Stimulated activated CD4-positive, alpha-beta T cell treated with anti-CD3 and anti-CD28 coated beads, Interleukin-12 subunit alpha, Interleukin-12 subunit beta, amount 100 ng/mL, for 4 hours (primary cell): ENCODE measurements around the gene ALDH1L1.
"Not testable (repeated sequence)": the region's sequence is repeated elsewhere in the genome, so short reads cannot be mapped to it uniquely, and the experiment has no call there.

Experiments
- DNase-seq: peaks from one replicate; pipeline ENCODE4 v3.0.0-alpha.2; 2020

The ALDH1L1 gene

GRCh38 chr3:126104028-126104635 is 76.3 kb downstream of the ALDH1L1 start:
- DNase-seq: no peak

- no peak for DNase-seq
Measured at GRCh38 chr3:126103121-126104027, 77.0 kb downstream of the ALDH1L1 start.

- DNase-seq: no peak
Measured at GRCh38 chr3:126102530-126102951, 77.8 kb downstream of the ALDH1L1 start.

GRCh38 chr3:126102011-126102410 is 78.4 kb downstream of the ALDH1L1 start:
- DNase-seq: no peak

- DNase-seq: no peak
Measured at GRCh38 chr3:126101521-126101982, 78.8 kb downstream of the ALDH1L1 start.

- no peak for DNase-seq
Measured at GRCh38 chr3:126100634-126101301, 79.6 kb downstream of the ALDH1L1 start.

- no peak for DNase-seq
Measured at GRCh38 chr3:126100269-126100633, 80.1 kb downstream of the ALDH1L1 start.

- DNase-seq: no peak
Measured at GRCh38 chr3:126098391-126098858, 82.0 kb downstream of the ALDH1L1 start.

- DNase-seq: no peak
Measured at GRCh38 chr3:126097801-126098200, 82.6 kb downstream of the ALDH1L1 start.

- DNase-seq: not testable (repeated sequence)
Measured at GRCh38 chr3:126096274-126096673, 84.1 kb downstream of the ALDH1L1 start.

- DNase-seq: not testable (repeated sequence)
Measured at GRCh38 chr3:126092128-126092527, 88.3 kb downstream of the ALDH1L1 start.

- no peak for DNase-seq
Measured at GRCh38 chr3:126087552-126088175, 92.7 kb downstream of the ALDH1L1 start.

- no peak for DNase-seq
Measured at GRCh38 chr3:126085841-126086240, 94.5 kb downstream of the ALDH1L1 start.

- DNase-seq: no peak
Measured at GRCh38 chr3:126085276-126085675, 95.1 kb downstream of the ALDH1L1 start.

- DNase-seq: no peak
Measured at GRCh38 chr3:126084768-126085180, 95.6 kb downstream of the ALDH1L1 start.

- peak; percentile 88 for DNase-seq
Measured at GRCh38 chr3:126083913-126084767, 96.2 kb downstream of the ALDH1L1 start, which contains the start of gene SLC41A3. SLC41A3 (minus strand) TSS chr3:126084124; CDS start chr3:126068219, 15,905 bp downstream.

GRCh38 chr3:126083511-126083912 is 96.9 kb downstream of the ALDH1L1 start:
- DNase-seq: no peak

- no peak for DNase-seq
Measured at GRCh38 chr3:126083138-126083445, 97.3 kb downstream of the ALDH1L1 start.

GRCh38 chr3:126082362-126083137 is 97.8 kb downstream of the ALDH1L1 start:
- DNase-seq: no peak

GRCh38 chr3:126081618-126082361 is 98.6 kb downstream of the ALDH1L1 start:
- no peak for DNase-seq
